Measurements from ENCODE around the gene NELFA. TPM values are rescaled to one million over a fixed set of nuclear protein-coding genes. Genes with fewer than 3 reads are reported as not detected.

The NELFA gene
- total RNA-seq, 1 experiment from 2014 or later = 56.1 TPM

DNA sequence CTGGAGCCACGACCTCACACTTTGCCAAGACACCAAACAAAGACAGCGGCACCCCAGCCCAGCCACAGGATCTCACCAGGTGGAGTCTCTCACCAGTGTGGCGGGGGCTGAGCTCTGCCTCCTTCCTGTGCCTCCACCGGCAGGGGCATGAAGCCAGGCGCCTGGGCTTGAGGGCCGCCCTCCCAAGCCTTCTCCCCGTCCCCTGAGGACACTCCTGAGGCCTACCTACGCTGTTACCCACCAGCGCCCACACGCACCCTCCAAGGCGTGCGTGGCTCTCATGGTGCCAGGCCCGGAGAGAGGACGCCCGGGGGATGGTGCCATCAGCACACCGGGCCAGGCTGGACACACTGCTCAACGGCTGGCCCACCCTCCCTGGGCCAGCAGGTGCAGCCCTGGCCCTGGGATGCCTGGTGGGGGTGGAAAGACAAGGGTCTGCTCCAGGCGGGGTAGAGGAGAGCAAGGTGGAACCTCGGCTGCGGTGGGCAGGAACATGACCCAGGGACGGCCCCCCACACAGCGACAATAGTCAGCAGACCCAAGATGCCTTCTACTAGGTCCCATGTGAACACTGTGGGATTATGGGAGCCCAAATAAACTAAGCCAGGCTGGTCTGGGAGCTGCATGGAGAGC is 22.1 kb downstream of the NELFA start (continued):
- TF ChIP-seq, protein P1, sequence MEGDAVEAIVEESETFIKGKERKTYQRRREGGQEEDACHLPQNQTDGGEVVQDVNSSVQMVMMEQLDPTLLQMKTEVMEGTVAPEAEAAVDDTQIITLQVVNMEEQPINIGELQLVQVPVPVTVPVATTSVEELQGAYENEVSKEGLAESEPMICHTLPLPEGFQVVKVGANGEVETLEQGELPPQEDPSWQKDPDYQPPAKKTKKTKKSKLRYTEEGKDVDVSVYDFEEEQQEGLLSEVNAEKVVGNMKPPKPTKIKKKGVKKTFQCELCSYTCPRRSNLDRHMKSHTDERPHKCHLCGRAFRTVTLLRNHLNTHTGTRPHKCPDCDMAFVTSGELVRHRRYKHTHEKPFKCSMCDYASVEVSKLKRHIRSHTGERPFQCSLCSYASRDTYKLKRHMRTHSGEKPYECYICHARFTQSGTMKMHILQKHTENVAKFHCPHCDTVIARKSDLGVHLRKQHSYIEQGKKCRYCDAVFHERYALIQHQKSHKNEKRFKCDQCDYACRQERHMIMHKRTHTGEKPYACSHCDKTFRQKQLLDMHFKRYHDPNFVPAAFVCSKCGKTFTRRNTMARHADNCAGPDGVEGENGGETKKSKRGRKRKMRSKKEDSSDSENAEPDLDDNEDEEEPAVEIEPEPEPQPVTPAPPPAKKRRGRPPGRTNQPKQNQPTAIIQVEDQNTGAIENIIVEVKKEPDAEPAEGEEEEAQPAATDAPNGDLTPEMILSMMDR (IDR thresholded peaks at IDR 0.05 in 2 of 3, conservative IDR thresholded peaks at IDR 0.05 in 1 of 3; ENCODE audit: borderline replicate concordance in 1 of 3, insufficient read depth in 1 of 3, low read depth in 2 of 3, low read length in 2 of 3) = no peak
- TF ChIP-seq SP1 (IDR thresholded peaks at IDR 0.05; ENCODE audit: low read depth) = no peak

DNA sequence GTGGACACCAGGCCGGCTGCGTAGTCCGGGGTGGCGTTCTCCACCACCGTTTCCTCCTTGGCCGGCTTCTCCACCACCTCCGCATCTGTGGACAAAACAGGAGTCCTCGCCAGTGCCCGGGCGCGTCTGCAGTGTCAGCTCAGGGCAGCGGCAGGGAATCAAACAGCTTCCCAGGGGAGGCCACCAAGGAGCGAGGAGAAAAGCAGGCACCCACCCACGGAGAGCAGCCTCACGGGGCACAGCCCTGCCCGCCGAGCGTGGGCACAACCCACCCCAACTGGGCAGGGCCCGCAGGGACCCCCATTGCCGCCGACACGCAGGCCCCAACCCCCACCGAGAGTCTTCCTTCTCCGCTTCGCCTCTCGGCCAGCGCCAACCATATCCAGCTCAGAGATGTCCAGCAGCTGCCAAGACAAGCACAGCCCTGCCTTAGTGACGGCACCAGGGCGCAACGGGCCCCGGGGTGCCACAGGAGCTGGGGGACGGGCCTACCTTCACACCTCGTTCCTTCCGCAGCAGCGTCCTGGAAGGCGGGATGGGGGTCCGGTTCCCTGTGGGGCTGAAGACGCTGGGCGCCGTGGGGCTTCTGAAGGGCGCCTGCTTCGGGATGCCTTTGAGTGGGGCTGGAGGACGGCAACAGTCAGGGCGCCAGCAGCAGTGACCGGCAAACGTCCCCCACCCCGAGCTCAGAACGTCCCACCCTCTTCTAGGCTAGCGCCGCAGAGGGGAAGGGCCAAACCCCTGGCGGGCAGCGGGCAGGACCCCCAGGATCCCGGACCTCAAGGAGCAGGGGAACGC is 22.8 kb downstream of the NELFA start:
- peaks cover 4 to 16% of the 10 kb centered on the region in 2 experiments; a peak in 2 of 4 replicates for H3K4me1 ChIP-seq (ENCODE audit: control insufficient read depth in 1 of 2, insufficient read depth in 2 of 2, low read length in 2 of 2)
- H3K4me3 ChIP-seq (replicated peaks in 1 of 2; ENCODE audit: low read depth in 1 of 2, low read length in 2 of 2) = no peak overlapping the region
- TF ChIP-seq, protein P2, sequence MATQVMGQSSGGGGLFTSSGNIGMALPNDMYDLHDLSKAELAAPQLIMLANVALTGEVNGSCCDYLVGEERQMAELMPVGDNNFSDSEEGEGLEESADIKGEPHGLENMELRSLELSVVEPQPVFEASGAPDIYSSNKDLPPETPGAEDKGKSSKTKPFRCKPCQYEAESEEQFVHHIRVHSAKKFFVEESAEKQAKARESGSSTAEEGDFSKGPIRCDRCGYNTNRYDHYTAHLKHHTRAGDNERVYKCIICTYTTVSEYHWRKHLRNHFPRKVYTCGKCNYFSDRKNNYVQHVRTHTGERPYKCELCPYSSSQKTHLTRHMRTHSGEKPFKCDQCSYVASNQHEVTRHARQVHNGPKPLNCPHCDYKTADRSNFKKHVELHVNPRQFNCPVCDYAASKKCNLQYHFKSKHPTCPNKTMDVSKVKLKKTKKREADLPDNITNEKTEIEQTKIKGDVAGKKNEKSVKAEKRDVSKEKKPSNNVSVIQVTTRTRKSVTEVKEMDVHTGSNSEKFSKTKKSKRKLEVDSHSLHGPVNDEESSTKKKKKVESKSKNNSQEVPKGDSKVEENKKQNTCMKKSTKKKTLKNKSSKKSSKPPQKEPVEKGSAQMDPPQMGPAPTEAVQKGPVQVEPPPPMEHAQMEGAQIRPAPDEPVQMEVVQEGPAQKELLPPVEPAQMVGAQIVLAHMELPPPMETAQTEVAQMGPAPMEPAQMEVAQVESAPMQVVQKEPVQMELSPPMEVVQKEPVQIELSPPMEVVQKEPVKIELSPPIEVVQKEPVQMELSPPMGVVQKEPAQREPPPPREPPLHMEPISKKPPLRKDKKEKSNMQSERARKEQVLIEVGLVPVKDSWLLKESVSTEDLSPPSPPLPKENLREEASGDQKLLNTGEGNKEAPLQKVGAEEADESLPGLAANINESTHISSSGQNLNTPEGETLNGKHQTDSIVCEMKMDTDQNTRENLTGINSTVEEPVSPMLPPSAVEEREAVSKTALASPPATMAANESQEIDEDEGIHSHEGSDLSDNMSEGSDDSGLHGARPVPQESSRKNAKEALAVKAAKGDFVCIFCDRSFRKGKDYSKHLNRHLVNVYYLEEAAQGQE (IDR thresholded peaks at IDR 0.05; ENCODE audit: low read depth) = no peak
- TF ChIP-seq, protein P3, sequence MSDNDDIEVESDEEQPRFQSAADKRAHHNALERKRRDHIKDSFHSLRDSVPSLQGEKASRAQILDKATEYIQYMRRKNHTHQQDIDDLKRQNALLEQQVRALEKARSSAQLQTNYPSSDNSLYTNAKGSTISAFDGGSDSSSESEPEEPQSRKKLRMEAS (IDR thresholded peaks at IDR 0.05) = no peak
- ChIA-PET POLR2A (no interaction called here), CTCF (no interaction called here), RAD21 (ENCODE audit: low non-redundant PET in 1 of 2, low total read pairs in 2 of 2, uncharacterized antibody in 2 of 2, unreplicated experiment in 2 of 2) (no interaction called here)
- no peak overlapping the region for H2AFZ ChIP-seq (ENCODE audit: low read depth, low read length, poor library complexity, severe bottlenecking)
- H3K9me2 ChIP-seq (ENCODE audit: insufficient read depth) = no peaks in the 10 kb centered on the region
- no TSS peak for BruUV-seq (replicated peaks)
- no peak for ATAC-seq
- no peak for DNase-seq (ENCODE audit: low read depth, low spot score)
- no peak overlapping the region for H3K4me2 ChIP-seq (ENCODE audit: low read length)
- no peaks in the 10 kb centered on the region for H3K9me3 ChIP-seq (ENCODE audit: control insufficient read depth in 1 of 2, insufficient read depth in 1 of 2, low read depth in 1 of 2, low read length in 2 of 2)
- no peak overlapping the region for H3K27ac ChIP-seq (ENCODE audit: low read depth, low read length)
- H4K20me1 ChIP-seq (ENCODE audit: insufficient read depth) = peaks cover 8% of the 10 kb centered on the region; the same call in 1 of the 2 replicates
- intact Hi-C loops (cut with micrococcal nuclease) = no loop called here
- H3K9ac ChIP-seq (ENCODE audit: low read length) = no peak overlapping the region
- H3K36me3 ChIP-seq (ENCODE audit: control insufficient read depth in 1 of 2, insufficient read depth in 2 of 2, low read length in 2 of 2) = peaks cover 31 to 34% of the 10 kb centered on the region in 2 experiments; a peak in 3 of 4 replicates
- no peaks in the 10 kb centered on the region for H3K27me3 ChIP-seq (ENCODE audit: insufficient read depth, low read length)
- peaks cover 32% of the 10 kb centered on the region for H3K79me2 ChIP-seq (ENCODE audit: insufficient read depth, low read length)

All from HCT116 (cell line).